Measurements from ENCODE around the gene ELAC2. TPM values are rescaled to one million over a fixed set of nuclear protein-coding genes. Genes with fewer than 3 reads are reported as not detected.

Gene ELAC2
- polyA plus RNA-seq, 3 donors, result 67.3 to 82.1 (median 80.7) TPM

DNA sequence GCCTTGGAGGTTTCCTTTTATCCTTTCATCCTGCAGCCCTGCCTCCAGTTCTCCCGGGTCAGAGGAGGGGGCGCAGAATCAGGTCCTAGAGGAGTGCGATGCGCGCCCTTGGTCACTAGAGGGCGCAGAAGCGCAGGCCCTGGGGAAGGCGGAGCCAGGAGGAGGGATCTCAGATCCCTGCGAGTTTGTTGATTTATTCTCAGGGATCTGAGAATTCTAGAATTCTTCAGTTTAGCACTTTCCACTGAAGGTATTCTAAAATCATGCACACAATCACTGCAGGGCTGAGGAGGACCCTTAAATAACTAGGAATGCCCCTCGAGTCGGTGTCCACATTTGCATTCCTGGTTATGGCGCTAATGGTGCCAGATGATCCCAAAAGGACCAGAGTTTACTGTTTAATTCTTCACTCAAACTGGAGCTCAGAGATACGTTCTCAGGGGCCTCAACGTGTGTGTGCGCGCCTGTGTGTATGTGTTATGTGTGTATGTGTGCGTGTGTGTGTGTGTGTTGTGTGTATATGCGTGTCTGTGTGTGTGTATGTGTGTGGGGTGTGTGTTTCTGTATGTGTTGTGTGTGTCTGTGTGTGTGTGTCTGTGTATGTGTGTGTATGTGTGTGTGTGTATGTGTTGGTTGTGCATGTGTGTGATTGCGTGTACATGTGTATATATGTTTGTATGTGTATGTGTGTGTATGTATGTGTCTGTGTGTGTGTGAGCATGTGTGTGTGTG is 6.9 kb upstream of the ELAC2 start:
- peak; percentile 53 for DNase-seq

DNA sequence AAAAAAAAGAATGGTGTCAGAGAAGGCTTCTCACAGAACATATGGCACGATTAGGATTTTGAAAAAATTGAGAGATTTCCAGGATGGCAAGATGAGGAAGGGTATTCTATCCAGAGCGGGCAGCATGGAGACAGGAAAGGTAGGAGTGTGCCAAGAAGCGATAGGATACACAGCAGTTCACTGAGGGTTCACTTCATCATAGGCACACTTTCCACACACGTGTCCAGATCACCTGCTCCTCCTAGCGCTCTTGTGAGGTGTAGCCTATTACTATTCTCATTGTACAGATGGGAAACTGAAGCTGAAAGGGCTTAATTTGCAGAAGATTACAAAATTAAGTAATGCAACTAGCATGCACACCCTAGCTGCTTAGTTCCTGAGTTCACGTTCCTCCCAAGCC is 6.2 kb upstream of the ELAC2 start:
- no peak for DNase-seq

DNA sequence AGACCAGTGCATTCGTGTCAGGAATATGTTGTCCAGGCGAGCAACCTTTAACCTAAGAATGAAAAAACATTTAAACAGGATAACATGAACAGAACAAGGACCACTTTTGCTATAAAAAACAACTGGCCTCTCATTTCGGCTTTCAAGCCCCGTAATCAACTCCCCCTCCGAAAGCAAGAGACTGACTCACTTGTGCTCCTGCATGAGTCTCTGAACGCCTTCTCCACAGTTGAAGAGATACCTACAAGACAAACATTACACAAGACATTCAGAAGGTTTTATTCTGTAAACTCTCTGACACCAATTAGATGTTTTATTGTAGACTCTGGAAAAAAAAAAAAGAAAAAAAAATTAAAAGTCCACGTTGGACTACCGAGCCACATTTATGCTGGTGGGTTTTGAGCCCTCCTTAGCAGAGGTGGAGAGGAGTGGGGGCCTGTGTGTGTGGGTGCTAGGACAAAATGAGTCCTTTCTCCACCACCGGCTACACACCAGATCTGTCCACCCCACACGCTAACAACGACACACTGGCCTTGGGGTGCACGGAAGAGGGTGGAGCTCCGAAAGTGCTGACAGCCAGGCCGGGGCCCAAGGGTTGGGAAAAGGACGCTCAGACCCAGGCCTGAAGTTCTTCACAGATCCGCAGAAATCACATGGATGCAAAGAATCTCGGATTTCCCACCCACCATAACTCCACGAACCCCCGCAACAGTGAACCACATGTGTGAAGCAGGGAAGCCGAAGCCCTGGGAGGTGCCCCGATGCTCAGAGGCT is 759 bp downstream of the ELAC2 start:
- DNase-seq, result no peak

DNA sequence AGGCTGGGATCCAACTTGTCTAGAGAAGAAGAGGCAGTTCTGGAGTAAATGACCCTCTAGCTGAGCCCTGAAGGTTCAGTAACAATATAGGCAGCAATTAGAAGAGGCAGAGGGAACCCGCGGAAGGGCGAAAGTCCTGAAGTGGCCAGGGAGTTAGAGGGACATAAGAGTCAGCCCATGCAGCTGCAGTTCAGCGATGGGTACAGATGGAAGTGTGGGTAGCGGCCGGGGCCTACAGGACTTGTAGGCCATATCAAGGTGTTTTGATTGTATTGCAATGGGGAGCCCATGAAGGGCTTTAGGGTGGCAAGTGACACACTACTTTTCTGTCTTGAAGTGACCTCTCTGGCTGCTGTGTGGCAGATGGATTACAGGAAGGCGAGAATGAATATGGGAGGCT is 3.0 kb downstream of the ELAC2 start:
- no peak for DNase-seq

DNA sequence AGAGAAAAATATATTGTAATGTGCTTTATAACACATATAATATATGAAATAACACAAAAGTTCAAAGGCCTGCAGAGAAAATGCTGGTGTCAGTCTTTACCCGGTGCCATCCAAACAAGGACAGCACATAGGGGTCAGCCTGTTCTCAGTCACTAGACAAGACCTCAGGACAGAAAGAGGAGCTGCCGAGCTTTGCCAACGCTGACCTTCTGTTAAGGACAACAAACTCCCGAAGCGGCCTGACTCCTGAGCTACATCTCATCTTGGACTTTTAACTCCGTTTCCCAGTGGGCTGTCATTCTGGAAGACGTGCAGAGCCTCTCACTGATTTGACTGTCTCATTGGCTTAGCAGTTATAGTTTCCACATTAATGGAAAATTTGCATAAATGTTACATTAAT is 6.9 kb downstream of the ELAC2 start:
- DNase-seq, result no peak

DNA sequence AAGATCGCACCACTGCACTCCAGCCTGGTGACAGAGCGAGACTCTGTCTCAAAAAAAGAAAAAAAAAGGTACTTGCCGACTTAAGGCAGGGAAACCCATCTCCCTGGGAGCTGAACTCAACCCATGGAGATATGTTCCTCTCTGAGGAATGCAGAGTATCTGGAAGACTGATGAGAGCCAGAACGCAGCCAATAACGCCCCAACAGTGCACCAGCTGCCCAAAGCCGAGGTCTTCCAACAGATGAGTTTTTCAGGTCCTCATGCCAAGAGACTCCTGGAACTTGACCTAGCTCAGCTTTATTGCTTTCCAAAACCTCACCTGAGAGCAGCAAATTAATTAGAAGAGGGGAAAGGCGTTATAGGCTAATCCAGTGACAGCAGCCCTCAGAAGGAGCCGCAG is 9.4 kb downstream of the ELAC2 start:
- no peak for DNase-seq

DNA sequence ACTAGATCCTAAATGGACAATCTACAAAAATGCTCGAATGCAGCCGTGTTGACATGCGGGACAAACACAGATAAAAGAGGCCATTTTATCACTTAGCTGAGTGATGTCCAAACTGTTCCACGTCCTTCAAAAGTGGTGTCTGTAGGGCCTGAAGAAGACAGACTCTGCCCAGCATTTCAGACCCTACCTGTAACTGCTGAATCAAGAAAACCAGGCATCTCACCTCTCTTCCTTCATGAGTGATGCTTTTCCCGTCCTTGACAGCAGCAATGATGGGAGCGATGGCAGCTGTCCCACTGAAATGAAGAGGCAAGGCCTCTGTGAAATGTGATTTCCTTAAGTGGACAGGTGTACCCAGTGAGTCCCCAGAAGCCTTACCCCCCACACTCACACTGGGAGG is 12.3 kb downstream of the ELAC2 start:
- DNase-seq, result no peak

DNA sequence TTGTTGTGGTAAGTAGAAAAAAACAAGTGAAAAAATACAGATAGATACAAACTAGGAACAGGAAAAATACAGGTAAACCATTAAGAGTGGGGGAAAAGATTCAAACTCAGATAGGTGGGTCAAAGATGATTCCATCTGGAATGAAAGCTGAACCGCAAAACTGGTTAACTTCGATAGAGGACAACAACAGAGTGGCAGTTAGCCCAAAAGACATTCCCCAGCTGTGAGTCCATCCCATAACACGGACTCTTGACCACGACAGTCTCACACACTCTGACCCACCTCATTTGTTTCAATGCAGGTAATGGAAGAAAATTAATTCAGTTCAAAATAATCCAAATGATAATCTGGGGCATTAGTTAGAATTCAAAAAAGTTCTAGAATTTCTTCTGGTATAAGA is 13.5 kb downstream of the ELAC2 start:
- no peak for DNase-seq

DNA sequence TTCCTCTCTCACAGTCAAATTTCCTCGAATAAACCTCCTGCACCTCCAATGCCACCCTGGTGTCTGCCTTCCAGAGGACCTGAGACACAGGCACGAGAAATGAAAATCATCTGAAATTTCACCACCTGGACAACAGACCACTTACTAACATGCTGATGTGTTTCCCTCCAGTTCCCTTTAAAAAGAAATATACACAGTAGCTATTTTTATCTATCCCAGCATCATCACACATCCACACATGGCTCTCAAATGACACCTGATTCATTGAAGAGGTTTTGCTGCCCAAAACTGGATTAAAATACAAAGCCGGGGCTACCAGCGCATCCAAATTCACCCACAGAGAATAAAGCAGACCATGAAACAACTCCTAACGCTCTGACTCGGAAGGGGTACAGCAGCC is 13.9 kb downstream of the ELAC2 start:
- no peak for DNase-seq

DNA sequence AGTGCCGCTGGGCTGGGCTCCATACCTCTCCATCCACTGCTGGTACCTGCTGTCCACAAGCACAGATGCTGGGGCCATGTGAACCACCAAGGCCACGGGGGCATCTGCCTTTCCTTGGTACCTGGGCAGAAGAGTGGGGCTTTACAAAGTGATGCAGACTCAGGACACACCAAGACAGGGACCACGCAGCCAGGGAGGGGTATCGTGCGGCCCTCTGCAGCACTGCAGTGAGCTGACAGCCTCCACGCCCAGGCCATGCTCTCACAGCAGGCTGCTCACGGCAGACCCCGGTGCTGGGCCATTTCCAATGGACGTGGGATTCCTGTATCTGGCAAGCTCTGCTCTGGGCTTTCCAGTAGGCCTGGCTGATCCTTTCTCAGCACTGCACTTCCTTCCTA is 14.4 kb downstream of the ELAC2 start:
- no peak for DNase-seq

DNA sequence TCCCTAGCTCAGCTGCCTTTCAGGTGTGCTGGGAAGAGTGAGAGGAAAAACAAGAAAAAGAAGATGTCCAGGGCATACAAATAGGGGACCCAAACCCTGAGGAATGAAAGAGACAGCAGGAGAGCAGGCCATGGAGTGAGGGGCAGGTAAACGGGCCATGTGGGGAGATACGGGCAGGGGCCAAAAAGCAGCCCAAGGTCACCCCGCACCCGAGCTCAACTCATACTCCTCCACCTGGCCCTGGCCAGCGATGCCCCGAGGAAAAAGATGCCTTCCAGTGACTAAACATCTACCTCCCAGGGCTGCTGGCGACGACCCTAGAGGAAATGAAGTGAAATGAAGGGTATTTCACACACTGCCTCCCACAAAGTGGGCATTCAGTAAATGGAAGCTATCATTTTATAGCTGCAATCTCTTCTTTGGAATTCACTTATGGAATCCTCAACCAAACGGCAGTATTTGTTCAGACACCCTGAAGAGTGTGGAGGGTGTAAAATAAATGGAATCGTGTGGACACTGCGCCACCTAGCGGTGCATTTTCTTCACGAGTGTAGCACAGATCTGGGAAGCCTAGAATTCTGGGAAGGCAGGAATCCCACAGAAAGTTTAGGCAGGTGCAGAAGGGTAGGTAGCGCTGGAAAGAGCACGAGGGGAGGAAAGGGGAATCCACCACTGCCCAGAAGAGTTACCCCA is 14.9 kb downstream of the ELAC2 start:
- peak; percentile 77 for DNase-seq

DNA sequence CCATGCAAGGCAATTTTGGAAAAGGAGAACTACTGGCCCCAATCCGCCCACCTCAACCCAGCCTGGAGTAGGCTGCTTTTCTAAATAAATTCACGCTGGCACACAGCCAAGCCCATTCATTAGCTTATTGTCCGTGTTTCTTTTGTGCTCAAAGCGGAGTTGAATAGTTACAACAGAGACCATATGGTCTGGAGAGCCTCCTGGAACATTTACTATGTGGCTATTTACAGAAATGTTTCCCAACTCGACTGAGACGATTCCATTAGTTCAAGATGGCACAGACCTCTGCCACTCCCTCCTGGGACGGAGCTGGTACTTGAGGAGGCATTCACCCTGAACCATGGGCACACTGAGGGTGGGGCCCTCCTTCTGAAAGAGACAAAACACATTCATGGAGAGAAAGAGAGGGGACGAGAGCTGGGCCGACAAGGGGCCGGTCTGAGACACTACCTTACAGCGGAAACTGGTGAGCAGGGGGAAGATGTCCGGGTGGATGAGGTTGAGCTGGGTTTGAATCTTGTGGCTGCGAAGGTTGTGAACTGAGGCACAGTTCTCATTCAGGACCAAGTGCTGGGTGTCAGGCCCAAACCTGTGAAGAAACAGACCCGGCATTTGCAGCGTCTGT is 15.7 kb downstream of the ELAC2 start:
- peak; percentile 69 for DNase-seq

DNA sequence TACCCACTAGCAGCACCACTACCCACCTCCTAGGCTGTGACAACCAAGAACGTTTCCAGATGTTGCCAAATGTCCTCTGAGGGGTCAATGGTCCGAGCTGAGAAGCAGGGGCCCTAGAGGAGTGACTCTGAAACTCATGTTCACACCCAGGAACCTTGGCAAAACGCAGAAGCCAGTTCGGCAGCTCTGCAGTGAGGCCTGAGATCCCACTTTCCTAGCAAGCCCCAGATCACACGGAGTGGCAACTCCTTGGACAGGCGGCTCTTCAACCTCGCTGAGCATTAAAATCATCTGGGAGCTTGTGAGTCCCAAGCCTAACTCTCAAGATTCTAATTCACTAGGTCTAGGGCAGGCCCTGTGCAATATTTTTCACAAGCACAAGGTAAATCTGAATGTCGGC is 17.3 kb downstream of the ELAC2 start:
- no peak for DNase-seq

DNA sequence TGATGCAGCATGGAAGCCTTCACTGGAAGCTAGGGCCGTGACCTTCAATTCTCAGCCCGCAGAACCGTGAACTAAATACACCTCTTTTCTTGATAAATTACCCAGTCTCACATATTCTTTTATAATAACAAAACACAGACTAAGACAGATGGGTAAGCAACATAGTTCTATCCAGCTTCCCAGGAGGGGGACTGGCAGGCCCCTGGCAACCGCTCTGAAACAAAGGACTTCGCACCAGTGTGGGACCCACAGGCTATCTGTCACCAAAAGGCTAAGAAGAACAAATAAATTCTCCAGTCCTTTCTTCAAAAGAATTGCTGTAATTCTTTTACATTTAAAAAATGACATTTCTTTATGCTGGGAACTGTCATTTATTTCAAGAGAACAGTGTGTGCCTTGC is 19.0 kb downstream of the ELAC2 start:
- DNase-seq, result no peak

DNA sequence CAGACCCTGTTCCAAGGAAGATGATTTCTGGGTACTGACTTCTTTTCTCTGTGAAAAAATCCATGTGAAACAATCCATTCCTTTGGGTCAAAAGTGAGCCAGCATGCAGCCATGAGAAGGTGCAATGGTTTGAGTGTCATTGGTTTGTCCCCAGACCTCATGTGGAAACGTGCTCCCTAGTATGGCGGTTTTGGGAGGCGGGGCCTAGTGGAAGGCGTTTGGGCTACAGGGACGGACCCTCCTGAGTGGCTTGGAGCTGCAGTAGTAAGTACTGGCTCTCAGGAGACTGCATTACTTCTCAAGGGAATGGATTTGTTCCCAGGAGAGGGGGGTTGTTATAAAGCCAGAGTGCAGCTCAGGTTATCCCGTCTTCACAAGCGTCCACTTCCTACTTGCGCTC is 19.4 kb downstream of the ELAC2 start:
- DNase-seq, result no peak

DNA sequence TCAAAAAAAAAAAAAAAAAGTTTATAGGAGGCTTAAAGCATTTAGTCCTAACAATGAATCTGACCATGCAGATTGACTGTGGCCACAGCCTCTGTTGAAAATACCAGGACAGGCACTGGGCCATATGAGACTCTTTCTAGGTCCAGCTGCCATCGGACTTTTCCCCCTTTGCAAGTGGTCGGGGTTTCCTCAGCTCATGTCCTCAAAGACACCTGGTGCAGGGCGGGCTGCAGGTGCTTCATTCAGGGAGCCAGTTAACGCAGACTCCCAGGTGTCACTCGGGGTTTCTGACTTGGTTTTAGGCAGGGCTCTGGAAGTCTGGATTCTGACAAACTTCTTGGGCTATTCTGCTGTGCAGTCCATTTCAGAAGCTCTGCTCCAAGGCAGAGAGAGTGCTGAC is 20.9 kb downstream of the ELAC2 start:
- DNase-seq, result no peak

DNA sequence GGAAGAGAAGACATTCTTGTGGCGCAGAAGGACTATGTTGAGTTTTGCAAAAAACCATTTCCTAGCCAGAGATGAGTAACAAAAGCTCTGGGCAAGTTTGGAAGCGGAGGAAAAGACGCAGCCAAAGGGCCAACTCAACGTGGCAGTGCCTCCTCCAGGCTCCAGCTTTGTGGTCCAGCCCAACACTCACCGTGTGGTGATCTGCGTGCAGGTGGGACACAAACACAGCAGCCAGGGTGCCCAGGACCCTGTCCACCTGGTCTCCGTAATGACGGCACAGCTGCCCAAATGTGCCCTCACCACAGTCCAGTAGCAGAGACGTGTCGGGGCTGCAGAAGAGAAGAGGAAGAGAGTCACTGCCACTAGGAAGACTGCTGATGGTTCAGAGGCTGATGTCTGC is 21.5 kb downstream of the ELAC2 start:
- no peak for DNase-seq

DNA sequence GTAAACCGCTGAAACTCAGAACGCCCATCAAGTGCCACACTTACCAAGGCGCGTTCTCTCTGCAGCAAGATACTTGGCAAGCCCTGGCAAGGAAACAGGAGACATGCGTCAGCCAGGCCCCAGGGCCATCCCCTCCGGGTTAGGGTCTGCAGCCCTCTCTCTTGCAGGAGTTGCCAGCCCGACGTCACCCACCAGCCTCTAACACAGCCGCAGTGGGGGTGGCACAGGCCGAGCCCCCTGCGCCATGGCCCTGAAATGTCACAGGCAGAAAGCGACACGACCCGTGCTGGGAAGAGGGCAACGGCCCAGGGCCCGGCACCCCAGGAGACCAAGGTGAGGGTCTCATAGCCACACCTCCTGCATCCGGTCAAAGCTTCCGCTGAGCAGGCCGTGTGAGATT is 21.9 kb downstream of the ELAC2 start:
- no peak for DNase-seq

DNA sequence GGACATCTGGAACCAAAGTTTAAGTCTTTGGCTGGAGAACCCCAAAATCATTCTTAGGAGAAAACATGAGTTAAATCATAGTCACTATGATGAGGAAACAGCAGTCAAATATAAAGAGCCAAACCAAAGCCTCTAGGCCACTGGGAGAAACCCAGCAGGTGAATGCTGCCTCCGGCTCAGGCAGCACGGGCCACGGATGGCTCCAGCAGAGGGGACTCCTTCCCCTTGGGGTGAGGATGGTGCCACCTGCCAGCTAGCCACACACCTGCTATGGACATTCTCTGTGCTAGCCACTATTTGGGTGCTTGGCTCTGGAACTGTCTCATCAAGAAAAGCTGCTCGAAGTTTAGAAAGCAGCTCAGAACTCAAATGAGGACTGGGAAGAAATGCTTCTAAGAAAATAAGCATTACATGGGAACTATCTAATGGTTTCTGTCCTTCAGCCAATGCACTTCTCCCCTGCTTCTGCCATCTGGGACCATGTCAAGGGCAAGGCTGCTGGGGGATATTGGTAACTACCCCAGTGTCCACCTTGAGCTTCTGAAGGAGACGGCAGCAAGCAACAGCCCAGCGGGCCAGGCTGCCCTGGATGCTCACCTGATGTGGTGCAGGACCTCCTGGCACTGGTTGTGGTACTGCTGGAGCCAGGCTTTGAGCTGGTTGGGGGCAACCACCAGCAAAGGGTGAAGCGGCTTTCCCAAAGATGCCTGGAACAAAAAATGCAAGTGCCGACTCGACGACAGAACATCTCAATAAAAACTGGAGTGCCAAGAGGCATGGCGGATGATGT is 22.5 kb downstream of the ELAC2 start:
- no peak for DNase-seq

DNA sequence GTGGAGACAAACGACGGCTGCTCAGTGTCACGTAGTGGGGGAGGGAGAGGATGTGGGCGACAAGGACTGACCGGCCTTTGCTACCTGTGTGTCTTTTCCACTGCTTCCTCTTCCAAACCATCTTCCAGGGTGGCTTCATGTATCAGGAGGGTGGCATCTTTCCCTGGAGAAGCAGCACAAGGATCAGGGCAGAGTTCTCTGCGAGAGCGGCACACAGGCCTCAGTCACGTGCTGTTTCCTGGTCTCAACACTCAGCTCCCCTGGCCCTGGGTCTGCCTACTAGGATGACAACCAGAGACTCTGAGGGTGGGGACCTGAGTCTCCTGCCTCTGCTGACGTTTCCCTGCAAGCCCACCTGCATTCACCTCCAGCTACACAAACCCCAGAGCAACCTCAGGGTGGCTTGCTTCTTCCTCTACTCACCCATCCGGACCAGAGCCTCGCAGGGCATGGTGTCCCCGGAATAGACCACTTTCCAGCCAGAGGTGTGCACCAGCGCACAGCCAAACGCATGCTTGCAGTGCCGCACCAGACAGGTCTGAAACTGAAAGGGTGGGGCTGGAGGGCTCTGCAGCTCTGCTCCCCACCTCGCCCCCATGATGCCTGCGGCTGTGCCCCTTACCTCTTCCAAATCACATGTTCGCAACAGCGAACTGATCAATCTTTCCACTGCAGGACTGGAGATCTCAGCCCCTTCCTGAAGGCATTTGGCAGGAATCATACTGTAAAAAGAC is 23.3 kb downstream of the ELAC2 start:
- no peak for DNase-seq

DNA sequence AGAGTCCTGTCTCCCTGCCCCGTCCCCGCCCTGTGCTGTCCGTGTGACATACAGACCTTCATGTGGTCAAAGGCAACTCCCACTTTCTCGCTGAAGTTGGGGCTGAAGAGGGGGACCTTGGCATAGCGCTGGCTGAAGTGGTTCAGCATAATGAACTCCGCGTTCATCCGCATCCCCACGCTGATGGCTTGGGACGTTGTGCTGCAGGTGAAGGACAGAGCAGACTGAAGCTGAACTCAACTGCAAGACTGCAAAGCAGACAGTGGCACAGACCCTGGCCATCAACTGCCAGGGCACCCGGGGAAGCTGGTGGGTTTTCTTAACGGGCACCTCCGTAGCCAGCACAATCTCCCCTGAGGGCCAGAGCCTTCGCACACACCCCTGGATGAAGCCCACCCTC is 24.2 kb downstream of the ELAC2 start:
- DNase-seq, result no peak
